ENCODE data around the gene FXYD3. TPM values are rescaled to one million over a fixed set of nuclear protein-coding genes. Genes with fewer than 3 reads are reported as not detected.
A peak's percentile ranks its signal among the peaks of the same experiment; 100 is the strongest.

The FXYD3 gene
- total and polyA plus RNA-seq, 2 of the 13 experiments (the other 11 are each of a cell fraction or from before 2014, with no cell fraction given) = 4.9 TPM; not detected in 1

DNA sequence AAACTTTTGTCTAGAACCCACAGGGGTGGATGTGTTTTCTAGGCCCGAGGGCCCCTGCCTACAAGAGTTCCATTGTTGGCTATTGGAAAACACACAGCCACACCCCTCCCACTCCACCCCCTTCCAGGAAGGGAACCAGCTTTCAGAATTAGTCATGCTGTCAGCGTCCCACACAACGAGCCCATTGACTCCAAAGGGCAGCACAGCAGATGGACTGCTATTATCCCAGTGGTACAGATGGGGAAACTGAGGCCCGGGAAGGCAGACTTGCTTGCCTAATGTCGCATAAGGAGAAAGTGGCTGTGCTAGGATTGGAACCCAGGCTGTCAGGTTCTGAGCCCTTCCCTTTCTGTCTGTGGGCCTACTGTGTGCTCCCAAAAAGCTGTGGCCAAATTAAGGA, 8.1 kb upstream of the FXYD3 start (continued):
- TF ChIP-seq TFE3 (CRISPR knock-in tag; IDR thresholded peaks at IDR 0.05) (0 out of 2 replicates have a peak, but pooled peaks have one; percentile 16), NPAS2 (CRISPR knock-in tag; IDR thresholded peaks at IDR 0.05; ENCODE audit: borderline replicate concordance) (no peak), PCBP2 (optimal IDR thresholded peaks at IDR 0.05; ENCODE audit: low read depth, low read length, poor library complexity, severe bottlenecking) (no peak), ZC3H4 (CRISPR knock-in tag; IDR thresholded peaks at IDR 0.05; ENCODE audit: borderline replicate concordance) (no peak), CBX2 (IDR thresholded peaks at IDR 0.05; ENCODE audit: low read depth, low read length) (no peak), CBX2 (CRISPR knock-in tag; IDR thresholded peaks at IDR 0.05; ENCODE audit: low read depth) (no peak), ZNF275 (CRISPR knock-in tag; IDR thresholded peaks at IDR 0.05; ENCODE audit: borderline replicate concordance) (no peak), KIAA2018 (CRISPR knock-in tag; IDR thresholded peaks at IDR 0.05; ENCODE audit: borderline replicate concordance) (no peak), HNRNPK (IDR thresholded peaks at IDR 0.05; ENCODE audit: low read depth, low read length, poor library complexity, severe bottlenecking) (no peak), ZBTB4 (CRISPR knock-in tag; IDR thresholded peaks at IDR 0.05; ENCODE audit: borderline replicate concordance) (no peak), CREM (IDR thresholded peaks at IDR 0.05) (no peak), CREM (CRISPR knock-in tag; IDR thresholded peaks at IDR 0.05) (no peak)
- TF ChIP-seq, protein P1, sequence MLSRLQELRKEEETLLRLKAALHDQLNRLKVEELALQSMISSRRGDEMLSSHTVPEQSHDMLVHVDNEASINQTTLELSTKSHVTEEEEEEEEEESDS (CRISPR knock-in tag; IDR thresholded peaks at IDR 0.05; ENCODE audit: borderline replicate concordance) = no peak
